Measurements from ENCODE around the gene ZNF438.

The ZNF438 gene

DNA sequence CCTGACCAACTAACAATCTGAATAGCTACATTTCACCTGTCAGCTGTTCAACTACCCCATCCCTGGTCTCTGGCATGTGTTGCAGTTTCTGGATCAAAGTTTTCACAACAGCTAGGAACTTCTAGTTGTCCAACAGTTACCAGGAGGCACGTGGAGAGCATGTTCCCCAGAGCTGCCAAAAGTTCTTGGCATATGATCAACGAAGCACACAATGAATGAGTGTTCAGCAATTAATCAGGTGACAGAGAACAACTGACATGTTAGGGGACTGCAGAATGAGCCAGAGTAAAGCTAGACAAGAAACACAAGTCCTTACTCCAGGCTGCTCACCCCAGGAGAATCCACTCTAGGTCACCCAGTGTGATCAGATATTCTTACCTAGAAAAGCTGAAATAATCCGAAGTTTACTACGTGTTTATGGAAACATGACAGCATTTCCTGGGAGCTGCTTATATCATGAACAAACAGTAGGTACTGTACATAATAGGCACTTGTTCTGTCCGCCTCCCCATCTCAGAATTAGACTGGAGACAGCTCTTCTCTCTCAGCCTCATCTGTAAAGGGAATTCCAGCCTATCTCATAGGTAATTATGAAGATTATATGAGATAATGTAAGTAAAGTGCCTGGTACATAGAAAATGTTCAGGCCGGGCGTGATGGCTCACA lies 50.6 kb downstream of the ZNF438 start:
- Histone ChIP-seq H3K27ac (ENCODE audit: low read depth, low read length) (no peak overlapping the region), H3K9me3 (ENCODE audit: control insufficient read depth, insufficient read depth, low read length) (no peaks in the 10 kb centered on the region; the same call in 1 of the 2 replicates), H3K4me3 (ENCODE audit: low read length) (no peak overlapping the region), H4K20me1 (ENCODE audit: control insufficient read depth, insufficient read depth, low read depth, low read length) (no peaks in the 10 kb centered on the region), H3K4me2 (ENCODE audit: low read length) (no peak overlapping the region), H3K4me1 (ENCODE audit: control insufficient read depth, low read length) (no peaks in the 10 kb centered on the region), H3F3A (ENCODE audit: control insufficient read depth, insufficient read depth) (no peaks in the 10 kb centered on the region), H3K36me3 (ENCODE audit: control insufficient read depth, low read length) (no peaks in the 10 kb centered on the region), H3K27me3 (ENCODE audit: control insufficient read depth, low read length) (no peaks in the 10 kb centered on the region), H3K9me2 (replicated peaks; ENCODE audit: control insufficient read depth, low read length) (no peaks in the 10 kb centered on the region), H3K79me2 (ENCODE audit: control insufficient read depth, low read length) (no peaks in the 10 kb centered on the region)
- TF ChIP-seq EZH2phosphoT487 (IDR thresholded peaks at IDR 0.05; ENCODE audit: borderline replicate concordance, low read length) = no peak
- TF ChIP-seq, protein P1, sequence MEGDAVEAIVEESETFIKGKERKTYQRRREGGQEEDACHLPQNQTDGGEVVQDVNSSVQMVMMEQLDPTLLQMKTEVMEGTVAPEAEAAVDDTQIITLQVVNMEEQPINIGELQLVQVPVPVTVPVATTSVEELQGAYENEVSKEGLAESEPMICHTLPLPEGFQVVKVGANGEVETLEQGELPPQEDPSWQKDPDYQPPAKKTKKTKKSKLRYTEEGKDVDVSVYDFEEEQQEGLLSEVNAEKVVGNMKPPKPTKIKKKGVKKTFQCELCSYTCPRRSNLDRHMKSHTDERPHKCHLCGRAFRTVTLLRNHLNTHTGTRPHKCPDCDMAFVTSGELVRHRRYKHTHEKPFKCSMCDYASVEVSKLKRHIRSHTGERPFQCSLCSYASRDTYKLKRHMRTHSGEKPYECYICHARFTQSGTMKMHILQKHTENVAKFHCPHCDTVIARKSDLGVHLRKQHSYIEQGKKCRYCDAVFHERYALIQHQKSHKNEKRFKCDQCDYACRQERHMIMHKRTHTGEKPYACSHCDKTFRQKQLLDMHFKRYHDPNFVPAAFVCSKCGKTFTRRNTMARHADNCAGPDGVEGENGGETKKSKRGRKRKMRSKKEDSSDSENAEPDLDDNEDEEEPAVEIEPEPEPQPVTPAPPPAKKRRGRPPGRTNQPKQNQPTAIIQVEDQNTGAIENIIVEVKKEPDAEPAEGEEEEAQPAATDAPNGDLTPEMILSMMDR (IDR thresholded peaks at IDR 0.05; ENCODE audit: low read depth, low read length, poor library complexity, severe bottlenecking) = no peak

DNA sequence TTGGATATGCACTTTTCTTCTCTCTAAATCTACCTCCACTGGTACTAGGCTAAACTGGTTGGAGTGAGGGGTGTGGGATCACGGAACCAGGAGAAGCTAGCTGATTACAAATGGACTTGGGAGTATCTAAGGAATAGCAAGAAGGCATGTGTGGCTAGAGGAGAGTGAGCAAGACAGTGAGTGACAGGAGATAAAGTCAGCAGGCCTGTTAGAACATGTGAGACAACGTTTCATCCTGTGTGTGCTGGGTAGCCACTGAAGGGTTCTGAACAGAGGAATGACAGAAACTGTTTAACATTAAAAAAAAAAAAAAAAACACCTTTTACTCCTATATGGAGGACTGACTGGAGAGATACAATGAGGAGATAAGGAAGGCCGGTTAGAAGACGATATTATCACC lies 51.7 kb downstream of the ZNF438 start:
- H4K20me1 ChIP-seq (ENCODE audit: control insufficient read depth, insufficient read depth, low read depth, low read length) = no peaks in the 10 kb centered on the region
- no peaks in the 10 kb centered on the region; the same call in 1 of the 2 replicates for H3K9me3 ChIP-seq (ENCODE audit: control insufficient read depth, insufficient read depth, low read length)
- no peaks in the 10 kb centered on the region for H3F3A ChIP-seq (ENCODE audit: control insufficient read depth, insufficient read depth)
- H3K27me3 ChIP-seq (ENCODE audit: control insufficient read depth, low read length) = no peaks in the 10 kb centered on the region
- H3K4me1 ChIP-seq (ENCODE audit: control insufficient read depth, low read length) = no peaks in the 10 kb centered on the region
- H3K4me3 ChIP-seq (ENCODE audit: low read length) = no peak overlapping the region
- H3K36me3 ChIP-seq (ENCODE audit: control insufficient read depth, low read length) = no peaks in the 10 kb centered on the region
- TF ChIP-seq EZH2phosphoT487 (IDR thresholded peaks at IDR 0.05; ENCODE audit: borderline replicate concordance, low read length) = no peak
- TF ChIP-seq, protein P1 (IDR thresholded peaks at IDR 0.05; ENCODE audit: low read depth, low read length, poor library complexity, severe bottlenecking) = no peak
- no peaks in the 10 kb centered on the region for H3K9me2 ChIP-seq (replicated peaks; ENCODE audit: control insufficient read depth, low read length)
- H3K79me2 ChIP-seq (ENCODE audit: control insufficient read depth, low read length) = no peaks in the 10 kb centered on the region
- no peak overlapping the region for H3K4me2 ChIP-seq (ENCODE audit: low read length)
- no peak overlapping the region for H3K27ac ChIP-seq (ENCODE audit: low read depth, low read length)

DNA sequence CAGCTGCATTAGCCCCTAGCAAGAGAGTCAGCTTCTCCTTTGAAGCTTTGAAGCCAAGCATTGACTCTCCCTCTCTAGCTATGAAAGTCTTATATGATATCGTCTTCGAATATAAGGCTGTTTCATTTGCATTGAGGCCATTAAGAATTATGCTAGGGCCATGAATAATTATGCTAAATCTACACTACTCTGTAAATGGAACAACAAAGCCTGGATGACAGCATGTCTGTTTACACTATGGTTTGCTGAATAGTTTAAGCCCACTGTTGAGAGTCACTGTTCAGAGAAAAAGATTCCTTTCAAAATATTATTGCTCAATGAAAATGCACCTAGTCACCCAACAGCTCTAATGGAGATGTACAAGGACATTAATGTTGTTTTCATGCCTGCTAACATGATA lies 52.8 kb downstream of the ZNF438 start:
- no peak for TF ChIP-seq EZH2phosphoT487 (IDR thresholded peaks at IDR 0.05; ENCODE audit: borderline replicate concordance, low read length)

DNA sequence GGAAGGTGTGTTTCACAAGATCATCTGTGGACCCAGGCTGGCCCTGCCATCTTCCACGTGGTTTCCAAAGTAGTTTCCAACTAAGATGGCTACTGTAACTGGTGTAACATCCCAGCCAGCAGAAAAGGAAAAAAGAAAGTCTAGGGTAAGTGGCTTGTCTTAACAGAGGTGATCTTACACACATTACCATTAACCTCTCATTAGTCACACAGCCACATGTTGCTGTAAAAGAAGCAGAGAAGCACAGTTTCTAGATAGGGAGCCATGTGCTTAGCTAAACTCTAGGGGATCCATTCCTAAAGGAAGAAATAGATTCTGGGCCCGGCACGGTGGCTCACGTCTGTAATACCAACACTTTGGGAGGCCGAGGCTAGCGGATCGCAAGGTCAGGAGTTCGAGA lies 54.3 kb downstream of the ZNF438 start:
- H3K27me3 ChIP-seq (ENCODE audit: control insufficient read depth, low read length) = no peaks in the 10 kb centered on the region

More for the DNA sequence above, 52.8 kb downstream of the ZNF438 start:
- H4K20me1 ChIP-seq (ENCODE audit: control insufficient read depth, insufficient read depth, low read depth, low read length) = no peaks in the 10 kb centered on the region
- no peaks in the 10 kb centered on the region for H3K9me2 ChIP-seq (replicated peaks; ENCODE audit: control insufficient read depth, low read length)
- H3K36me3 ChIP-seq (ENCODE audit: control insufficient read depth, low read length) = no peaks in the 10 kb centered on the region
- H3K4me2 ChIP-seq (ENCODE audit: low read length) = no peak overlapping the region
- no peaks in the 10 kb centered on the region for H3F3A ChIP-seq (ENCODE audit: control insufficient read depth, insufficient read depth)
- no peaks in the 10 kb centered on the region; the same call in 1 of the 2 replicates for H3K9me3 ChIP-seq (ENCODE audit: control insufficient read depth, insufficient read depth, low read length)
- no peak overlapping the region for H3K4me3 ChIP-seq (ENCODE audit: low read length)
- no peak overlapping the region for H3K27ac ChIP-seq (ENCODE audit: low read depth, low read length)
- no peaks in the 10 kb centered on the region for H3K4me1 ChIP-seq (ENCODE audit: control insufficient read depth, low read length)
- H3K27me3 ChIP-seq (ENCODE audit: control insufficient read depth, low read length) = no peaks in the 10 kb centered on the region
- H3K79me2 ChIP-seq (ENCODE audit: control insufficient read depth, low read length) = no peaks in the 10 kb centered on the region

More for the DNA sequence above, 54.3 kb downstream of the ZNF438 start:
- H3F3A ChIP-seq (ENCODE audit: control insufficient read depth, insufficient read depth) = no peaks in the 10 kb centered on the region
- no peak overlapping the region for H3K4me2 ChIP-seq (ENCODE audit: low read length)
- H3K9me3 ChIP-seq (ENCODE audit: control insufficient read depth, insufficient read depth, low read length) = no peaks in the 10 kb centered on the region; the same call in 1 of the 2 replicates
- H4K20me1 ChIP-seq (ENCODE audit: control insufficient read depth, insufficient read depth, low read depth, low read length) = no peaks in the 10 kb centered on the region
- no peaks in the 10 kb centered on the region for H3K4me1 ChIP-seq (ENCODE audit: control insufficient read depth, low read length)
- no peaks in the 10 kb centered on the region for H3K9me2 ChIP-seq (replicated peaks; ENCODE audit: control insufficient read depth, low read length)
- TF ChIP-seq, protein P1 (IDR thresholded peaks at IDR 0.05; ENCODE audit: low read depth, low read length, poor library complexity, severe bottlenecking) = no peak
- TF ChIP-seq EZH2phosphoT487 (IDR thresholded peaks at IDR 0.05; ENCODE audit: borderline replicate concordance, low read length) = no peak
- H3K27ac ChIP-seq (ENCODE audit: low read depth, low read length) = no peak overlapping the region
- no peaks in the 10 kb centered on the region for H3K36me3 ChIP-seq (ENCODE audit: control insufficient read depth, low read length)
- no peak overlapping the region for H3K4me3 ChIP-seq (ENCODE audit: low read length)
- H3K79me2 ChIP-seq (ENCODE audit: control insufficient read depth, low read length) = no peaks in the 10 kb centered on the region

Measured in DOHH2 (cell line).